SK-N-MC (cell line): ENCODE data around the gene POLA1.

ENCODE experiments used
- EZH2 ChIP-seq: fragments of 200-600 bp; sonication (generic); IDR thresholded peaks from one replicate; pipeline ENCODE4 v1.6.1; 2017; ENCODE audit warnings: antibody characterized with exemption
- POLR2AphosphoS5 ChIP-seq: IDR thresholded peaks from 2 replicates; pipeline ENCODE4 v1.6.1; 2012; ENCODE audit warnings: mild to moderate bottlenecking, low read depth, low read length, borderline replicate concordance

GRCh38 chrX:24925430-24925829 lies 231.7 kb downstream of the POLA1 start:
- no peak for TF ChIP-seq EZH2
- TF ChIP-seq POLR2AphosphoS5 = no peak
